GM19438 (cell line): ENCODE results near the gene ITPKA.

Experiments
- ATAC-seq: cut with Tn5 transposase; IDR thresholded peaks from one replicate; pipeline ENCODE4 v1.9.1; 2021; ENCODE audit warnings: low read depth; ENCODE audit not compliant: unreplicated experiment

The ITPKA gene

GRCh38 chr15:41507820-41508290 lies 14.2 kb downstream of the ITPKA start:
- no peak for ATAC-seq

GRCh38 chr15:41510728-41511127 lies 17.1 kb downstream of the ITPKA start:
- ATAC-seq: no peak

- ATAC-seq: no peak
Observed at GRCh38 chr15:41511331-41511898, 17.7 kb downstream of the ITPKA start.

- no peak for ATAC-seq
Observed at GRCh38 chr15:41511899-41512369, 18.3 kb downstream of the ITPKA start.

- no peak for ATAC-seq
Observed at GRCh38 chr15:41512512-41512939, 18.9 kb downstream of the ITPKA start.

GRCh38 chr15:41512940-41513505 lies 19.3 kb downstream of the ITPKA start:
- no peak for ATAC-seq

- no peak for ATAC-seq
Observed at GRCh38 chr15:41513506-41514227, 20.0 kb downstream of the ITPKA start, which contains the start of gene LTK. TSS of gene LTK (minus strand) at chr15:41513827. CDS start at chr15:41513709, 118 bp downstream.

- ATAC-seq: no peak
Observed at GRCh38 chr15:41517895-41518449, 24.3 kb downstream of the ITPKA start.

GRCh38 chr15:41520636-41521035 lies 27.0 kb downstream of the ITPKA start:
- ATAC-seq: no peak

GRCh38 chr15:41521614-41522013 lies 27.9 kb downstream of the ITPKA start:
- no peak for ATAC-seq

- ATAC-seq: no peak
Observed at GRCh38 chr15:41523097-41523496, 29.4 kb downstream of the ITPKA start.

GRCh38 chr15:41530363-41530956 lies 36.8 kb downstream of the ITPKA start:
- ATAC-seq: no peak

- ATAC-seq: no peak
Observed at GRCh38 chr15:41535544-41535943, 41.9 kb downstream of the ITPKA start.

- ATAC-seq: no peak
Observed at GRCh38 chr15:41536866-41537265, 43.2 kb downstream of the ITPKA start.

GRCh38 chr15:41543521-41543870 lies 49.8 kb downstream of the ITPKA start:
- ATAC-seq: no peak

GRCh38 chr15:41544650-41545015 lies 51.0 kb downstream of the ITPKA start:
- no peak for ATAC-seq

- no peak for ATAC-seq
Observed at GRCh38 chr15:41545218-41545617, 51.5 kb downstream of the ITPKA start.

GRCh38 chr15:41546851-41547786 lies 53.4 kb downstream of the ITPKA start:
- ATAC-seq: no peak

- ATAC-seq: no peak
Observed at GRCh38 chr15:41550066-41550775, 56.5 kb downstream of the ITPKA start.
